Body of pancreas (tissue), 4 donors: ENCODE measurements around the gene BMP8A. TPM values are rescaled to one million over a fixed set of nuclear protein-coding genes. Genes with fewer than 3 reads are reported as not detected.

Experiments used
- ATAC-seq: fragments of 150-250 bp; one replicate; pipeline ENCODE4 v1.9.1; 2016
- DNase-seq, 4 donors: peaks; one replicate each; pipeline ENCODE4 v3.0.0-alpha.2; 2019
- H3K27ac ChIP-seq, 4 donors: fragments of 200-600 bp; sonication (generic); 1 replicate in 3 of 4; 2 replicates in 1 of 4; pipeline versions ENCODE4 v1.5.1 to v1.6.1; 2016 to 2019; ENCODE audit warnings: mild to moderate bottlenecking in 1 of 4, mixed read lengths in 1 of 4, moderate library complexity in 1 of 4
- H3K27me3 ChIP-seq, 2 donors: fragments of 200-600 bp; sonication (generic); one replicate each; pipeline ENCODE4 v1.6.0; 2016; ENCODE audit warnings: mild to moderate bottlenecking in 1 of 2
- H3K36me3 ChIP-seq, 2 donors: fragments of 200-600 bp; sonication (generic); replicated peaks in 1 of 2; 2 replicates each; pipeline ENCODE4 v1.5.1; 2016; ENCODE audit warnings: low read depth in 2 of 2; ENCODE audit not compliant: insufficient read depth in 1 of 2
- H3K4me1 ChIP-seq: fragments of 200-600 bp; sonication (generic); one replicate; pipeline ENCODE4 v1.6.0; 2016
- H3K4me3 ChIP-seq, 2 donors: fragments of 200-600 bp; sonication (generic); 1 replicate in 1 of 2; 2 replicates in 1 of 2; pipeline ENCODE4 v1.5.1; 2016 to 2019
- H3K9me3 ChIP-seq, 3 donors: fragments of 200-600 bp; sonication (generic); 1 replicate in 2 of 3; 2 replicates in 1 of 3; pipeline ENCODE4 v1.5.1; 2016
- POLR2A ChIP-seq, 3 donors: fragments of 450-650 bp; IDR thresholded peaks; one replicate each; pipeline ENCODE4 v1.6.1; 2016; ENCODE audit warnings: antibody characterized with exemption in 3 of 3, mild to moderate bottlenecking in 2 of 3
- WGBS, 2 donors: methylation state at CpG; one replicate each; pipeline ENCODE4 v1.1.5; 2017; 5-methylcytosine and 5-hydroxymethylcytosine counted together
- intact Hi-C: fragments of 100-400 bp; cut with DNase I; formaldehyde crosslinking; loops from one replicate; pipeline ENCODE4 v1.15.1; 2023
- total RNA-seq, 2 donors: library from RNA; depleted of rRNA; stranded (reverse); fragments of >200 nt; gene quantifications; one replicate each; pipeline ENCODE4 v1.1.0, GENCODE V29; 2016
- TF ChIP-seq, protein P1 (sequence below), 7 experiments: fragments of 450-650 bp in 4 of 7; fragments of 200-600 bp in 3 of 7; sonication (generic) in 3 of 7; IDR thresholded peaks; one replicate each; pipeline ENCODE4 v1.5.1; 2016 to 2019; ENCODE audit warnings: antibody characterized with exemption in 7 of 7

BMP8A gene
- total RNA-seq, 2 donors from 2014 or later, result 5.7 TPM; not detected in 1

DNA sequence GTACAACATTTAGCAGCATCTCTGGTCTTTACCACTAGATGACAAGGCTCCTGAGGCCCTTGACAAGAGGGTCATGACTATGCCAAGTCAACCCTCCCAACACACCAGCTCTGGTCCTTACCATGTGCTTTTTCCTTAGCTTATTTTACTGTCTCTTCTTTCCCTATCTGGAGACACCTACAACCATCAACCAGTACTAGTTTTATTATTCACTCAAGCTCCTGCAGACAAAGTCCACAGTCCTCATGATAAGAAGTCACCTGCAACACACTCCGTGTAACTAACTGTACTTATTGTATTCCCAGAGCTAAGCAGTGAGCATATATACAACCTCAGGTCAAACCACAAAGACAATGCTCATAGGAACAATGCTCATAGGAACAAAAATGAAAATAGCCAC lies 69.8 kb downstream of the BMP8A start:
- WGBS, 2 donors, result 40 to 42% methylated on average over 1 of the region's 1 CpG
- no peak for ATAC-seq
- Histone ChIP-seq H3K27ac (no peak overlapping the region), H3K4me3 (no peak overlapping the region), H3K9me3 (no peaks in the 10 kb centered on the region), H3K36me3 (peaks cover 31 to 44% of the 10 kb centered on the region in 2 donors), H3K4me1 (peaks cover 20% of the 10 kb centered on the region), H3K27me3 (no peaks in the 10 kb centered on the region)
- intact Hi-C loops, result no loop called here
- TF ChIP-seq POLR2A (IDR thresholded peaks at IDR 0.05), result no peak
- DNase-seq, result no peak

DNA sequence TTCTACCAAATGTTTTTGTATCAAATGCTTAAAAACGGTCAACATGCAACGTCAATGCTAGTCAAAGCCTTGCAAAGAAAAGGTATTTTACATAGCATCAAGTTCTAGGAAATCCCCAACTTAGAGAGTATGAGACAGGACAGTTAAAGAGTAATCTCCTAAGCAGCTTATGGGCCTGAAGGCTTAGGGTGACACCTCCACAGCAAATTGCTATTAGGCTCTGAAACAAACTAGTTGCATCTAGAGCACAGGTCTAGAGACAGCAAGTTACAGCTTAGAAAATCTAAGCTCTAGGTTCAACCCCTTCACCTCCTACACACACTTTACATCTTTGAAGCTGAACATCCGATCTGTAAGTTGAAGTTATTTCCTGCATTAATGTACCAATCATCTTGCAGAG lies 71.5 kb downstream of the BMP8A start:
- no peak for TF ChIP-seq POLR2A (IDR thresholded peaks at IDR 0.05)
- TF ChIP-seq, protein P1, sequence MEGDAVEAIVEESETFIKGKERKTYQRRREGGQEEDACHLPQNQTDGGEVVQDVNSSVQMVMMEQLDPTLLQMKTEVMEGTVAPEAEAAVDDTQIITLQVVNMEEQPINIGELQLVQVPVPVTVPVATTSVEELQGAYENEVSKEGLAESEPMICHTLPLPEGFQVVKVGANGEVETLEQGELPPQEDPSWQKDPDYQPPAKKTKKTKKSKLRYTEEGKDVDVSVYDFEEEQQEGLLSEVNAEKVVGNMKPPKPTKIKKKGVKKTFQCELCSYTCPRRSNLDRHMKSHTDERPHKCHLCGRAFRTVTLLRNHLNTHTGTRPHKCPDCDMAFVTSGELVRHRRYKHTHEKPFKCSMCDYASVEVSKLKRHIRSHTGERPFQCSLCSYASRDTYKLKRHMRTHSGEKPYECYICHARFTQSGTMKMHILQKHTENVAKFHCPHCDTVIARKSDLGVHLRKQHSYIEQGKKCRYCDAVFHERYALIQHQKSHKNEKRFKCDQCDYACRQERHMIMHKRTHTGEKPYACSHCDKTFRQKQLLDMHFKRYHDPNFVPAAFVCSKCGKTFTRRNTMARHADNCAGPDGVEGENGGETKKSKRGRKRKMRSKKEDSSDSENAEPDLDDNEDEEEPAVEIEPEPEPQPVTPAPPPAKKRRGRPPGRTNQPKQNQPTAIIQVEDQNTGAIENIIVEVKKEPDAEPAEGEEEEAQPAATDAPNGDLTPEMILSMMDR (IDR thresholded peaks at IDR 0.05), result no peak
- Histone ChIP-seq H3K4me1 (peaks cover 36% of the 10 kb centered on the region), H3K4me3 (no peak overlapping the region), H3K27me3 (no peaks in the 10 kb centered on the region), H3K9me3 (no peaks in the 10 kb centered on the region), H3K36me3 (peaks cover 31 to 44% of the 10 kb centered on the region in 2 donors), H3K27ac (no peak overlapping the region)
- 76 to 87% methylated on average over 3 of the region's 3 CpGs for WGBS, 2 donors
- no peak for ATAC-seq
- intact Hi-C loops, result no loop called here
- DNase-seq, result no peak

DNA sequence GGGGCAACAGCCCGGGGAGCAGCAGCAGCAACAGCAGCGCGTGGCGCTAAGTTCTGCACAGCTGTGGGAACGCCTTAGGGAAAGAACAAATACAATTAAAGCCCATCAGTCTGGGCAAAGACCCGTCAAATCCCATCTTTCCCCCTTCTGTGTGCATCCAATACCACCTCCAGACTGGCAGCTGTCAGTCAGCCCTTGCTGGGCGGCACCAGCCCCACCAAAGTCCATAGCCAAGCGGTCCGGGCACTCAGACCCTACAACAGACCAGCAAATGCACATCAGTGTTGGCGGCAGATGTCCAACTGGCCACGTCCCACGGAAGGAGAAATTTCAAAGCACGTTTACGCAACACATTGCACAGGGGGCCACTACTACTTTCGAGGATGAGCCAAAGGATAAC lies 72.2 kb downstream of the BMP8A start:
- no peak overlapping the region for H3K27ac ChIP-seq
- WGBS, 2 donors, result 82 to 88% methylated on average over 15 of the region's 15 CpGs
- DNase-seq (no peak), ATAC-seq (no peak)
- no peaks in the 10 kb centered on the region for H3K9me3 ChIP-seq
- peaks cover 43% of the 10 kb centered on the region for H3K4me1 ChIP-seq
- no peak for TF ChIP-seq POLR2A (IDR thresholded peaks at IDR 0.05)
- TF ChIP-seq, protein P1 (IDR thresholded peaks at IDR 0.05), result no peak
- no peak overlapping the region for H3K4me3 ChIP-seq
- peaks cover 37 to 47% of the 10 kb centered on the region in 2 donors for H3K36me3 ChIP-seq
- no peaks in the 10 kb centered on the region for H3K27me3 ChIP-seq
- intact Hi-C loops, result no loop called here

DNA sequence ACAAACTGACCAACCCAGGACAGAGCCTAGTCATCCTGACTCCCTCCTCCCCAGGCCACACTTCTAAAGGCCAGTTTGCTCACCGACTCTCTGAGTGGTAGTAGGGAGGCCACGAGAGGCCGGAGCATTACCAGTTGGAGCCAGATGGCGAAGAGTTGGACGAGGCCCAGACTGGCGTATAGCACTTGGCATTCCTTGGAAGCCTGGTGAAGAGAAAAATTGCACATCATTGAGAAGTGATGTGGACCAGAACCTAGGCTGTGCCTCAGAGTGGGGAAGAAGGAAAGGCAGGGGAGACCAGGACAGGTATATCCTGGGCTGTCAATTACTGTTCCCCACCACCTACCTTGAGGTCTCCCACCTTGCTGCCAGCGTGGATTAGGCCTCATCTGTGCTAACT lies 72.9 kb downstream of the BMP8A start:
- DNase-seq, result peak in 2 of 4 donors; percentile 38 to 45
- Histone ChIP-seq H3K9me3 (no peaks in the 10 kb centered on the region), H3K27me3 (no peaks in the 10 kb centered on the region), H3K4me3 (no peak overlapping the region), H3K36me3 (peaks cover 38 to 53% of the 10 kb centered on the region in 2 donors), H3K4me1 (peaks cover 50% of the 10 kb centered on the region), H3K27ac (peak overlapping the region in 2 of 4 donors; percentile 6 to 15)
- intact Hi-C loops, result no loop called here
- 46 to 64% methylated on average over 6 to 7 of the region's 7 CpGs for WGBS, 2 donors
- TF ChIP-seq, protein P1 (IDR thresholded peaks at IDR 0.05), result no peak
- no peak for TF ChIP-seq POLR2A (IDR thresholded peaks at IDR 0.05)
- ATAC-seq, result no peak

DNA sequence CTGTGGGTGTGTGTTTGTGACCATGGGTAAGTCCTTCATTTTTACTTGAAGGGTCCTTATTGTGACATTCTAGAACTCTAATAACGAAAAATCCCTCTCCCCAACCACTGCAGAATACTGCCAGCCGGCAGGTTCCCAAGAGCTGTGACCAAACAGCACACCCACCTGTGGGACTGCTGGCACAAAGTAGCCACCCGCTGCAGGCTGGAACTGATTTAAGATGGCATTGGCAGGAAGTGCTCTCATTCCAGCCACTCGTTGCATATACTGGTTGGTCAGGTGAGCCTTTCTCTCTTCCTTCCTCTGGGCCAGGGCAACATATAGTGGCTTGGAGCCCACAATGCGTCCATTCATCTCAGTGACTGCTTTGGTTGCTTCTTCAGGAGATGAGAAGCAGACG lies 73.5 kb downstream of the BMP8A start:
- Histone ChIP-seq H3K27me3 (no peaks in the 10 kb centered on the region), H3K4me3 (no peak overlapping the region), H3K36me3 (peaks cover 40 to 56% of the 10 kb centered on the region in 2 donors), H3K9me3 (no peaks in the 10 kb centered on the region), H3K4me1 (peaks cover 56% of the 10 kb centered on the region), H3K27ac (peak overlapping the region in 1 of 4 donors; percentile 6)
- ATAC-seq (no peak), DNase-seq (peak in 3 of 4 donors; percentile 41 to 61 (median 46))
- intact Hi-C loops, result no loop called here
- TF ChIP-seq POLR2A (IDR thresholded peaks at IDR 0.05), result no peak
- TF ChIP-seq, protein P1 (IDR thresholded peaks at IDR 0.05), result no peak
- 41 to 56% methylated on average over 6 of the region's 6 CpGs for WGBS, 2 donors
